DOHH2 (cell line): Measurements from ENCODE around the gene NSMCE4A.

Experiments
- EZH2phosphoT487 ChIP-seq: fragments of 200-600 bp; sonication (generic); IDR thresholded peaks from 2 replicates; pipeline ENCODE4 v1.6.1; 2017; ENCODE audit warnings: borderline replicate concordance, mild to moderate bottlenecking, antibody characterized with exemption, low read length, moderate library complexity, mixed read lengths
- TF ChIP-seq, protein P1 (sequence below): fragments of 200-600 bp; sonication (generic); IDR thresholded peaks from one replicate; pipeline ENCODE4 v1.5.1; 2014; ENCODE audit warnings: antibody characterized with exemption, mild to moderate bottlenecking, low read depth, low read length; ENCODE audit not compliant: poor library complexity, severe bottlenecking

DNA sequence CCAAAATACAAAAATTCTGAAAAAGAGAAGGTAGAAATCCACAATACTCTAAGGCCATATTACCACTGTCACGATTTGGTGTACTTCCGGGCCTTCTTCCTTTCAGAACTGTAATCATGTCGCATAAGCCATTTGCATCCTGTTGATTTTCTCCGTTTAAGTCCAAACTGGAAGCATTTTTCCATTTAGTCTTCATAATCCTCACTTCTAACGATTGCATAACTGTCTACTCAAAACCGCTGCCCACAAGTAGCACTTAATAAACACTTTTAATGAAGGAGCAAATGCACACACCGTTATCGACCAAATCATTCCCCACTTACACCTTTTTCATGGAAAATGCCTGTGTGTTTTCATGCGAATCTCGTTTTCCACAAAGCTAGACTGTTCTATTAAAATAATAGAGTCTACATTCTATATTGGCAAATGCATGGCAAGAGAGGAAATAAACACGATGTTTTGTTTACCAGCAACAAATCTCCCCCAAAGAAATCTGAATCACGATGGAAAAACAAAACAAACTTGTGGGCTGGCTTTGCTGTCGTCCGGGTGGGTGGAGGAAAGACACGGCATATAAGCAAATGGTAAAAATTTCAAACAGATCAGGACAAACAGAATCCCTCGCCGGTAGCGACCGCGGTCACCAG, 48.2 kb downstream of the NSMCE4A start:
- TF ChIP-seq, protein P1, sequence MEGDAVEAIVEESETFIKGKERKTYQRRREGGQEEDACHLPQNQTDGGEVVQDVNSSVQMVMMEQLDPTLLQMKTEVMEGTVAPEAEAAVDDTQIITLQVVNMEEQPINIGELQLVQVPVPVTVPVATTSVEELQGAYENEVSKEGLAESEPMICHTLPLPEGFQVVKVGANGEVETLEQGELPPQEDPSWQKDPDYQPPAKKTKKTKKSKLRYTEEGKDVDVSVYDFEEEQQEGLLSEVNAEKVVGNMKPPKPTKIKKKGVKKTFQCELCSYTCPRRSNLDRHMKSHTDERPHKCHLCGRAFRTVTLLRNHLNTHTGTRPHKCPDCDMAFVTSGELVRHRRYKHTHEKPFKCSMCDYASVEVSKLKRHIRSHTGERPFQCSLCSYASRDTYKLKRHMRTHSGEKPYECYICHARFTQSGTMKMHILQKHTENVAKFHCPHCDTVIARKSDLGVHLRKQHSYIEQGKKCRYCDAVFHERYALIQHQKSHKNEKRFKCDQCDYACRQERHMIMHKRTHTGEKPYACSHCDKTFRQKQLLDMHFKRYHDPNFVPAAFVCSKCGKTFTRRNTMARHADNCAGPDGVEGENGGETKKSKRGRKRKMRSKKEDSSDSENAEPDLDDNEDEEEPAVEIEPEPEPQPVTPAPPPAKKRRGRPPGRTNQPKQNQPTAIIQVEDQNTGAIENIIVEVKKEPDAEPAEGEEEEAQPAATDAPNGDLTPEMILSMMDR, result no peak
- TF ChIP-seq EZH2phosphoT487, result no peak
